NCI-H2227 treated with DMSO at 0.1 percent for 48 hours (cell line): ENCODE data around the gene ZNF511.

Experiments used
- DNase-seq: peaks from one replicate; lab custom pipeline; 2025; lab: John Stamatoyannopoulos, UW

Gene ZNF511

DNA sequence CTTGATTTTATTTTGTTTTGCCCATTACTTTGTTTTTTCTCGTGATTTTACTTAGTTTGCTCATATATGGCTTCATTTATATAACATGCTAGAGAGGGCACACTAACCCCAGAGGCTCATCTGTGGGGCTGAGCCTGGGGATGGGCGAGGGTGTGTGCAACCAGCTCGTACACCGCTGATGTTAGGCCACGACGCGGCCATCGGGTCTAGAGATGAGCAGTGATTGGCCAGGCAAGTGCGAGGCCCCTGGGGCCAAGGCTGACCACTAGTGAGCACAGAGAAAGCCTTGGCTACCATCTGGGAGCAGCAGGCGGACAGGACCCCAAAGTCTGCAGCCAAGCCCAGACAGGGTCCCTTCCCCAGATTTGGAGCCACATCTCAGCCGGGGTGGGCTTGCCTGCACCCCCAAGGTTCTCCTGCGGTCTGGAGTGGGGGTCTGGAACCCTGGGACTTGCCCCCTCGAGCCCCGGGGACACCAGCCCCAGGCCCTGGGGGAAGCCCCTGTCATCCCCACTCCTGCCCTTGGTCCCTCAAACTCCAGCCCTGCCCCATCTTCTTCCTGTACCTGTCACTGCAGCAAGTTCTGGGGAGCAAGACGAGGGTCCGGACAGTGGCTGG, 45.4 kb downstream of the ZNF511 start:
- no peak for DNase-seq

DNA sequence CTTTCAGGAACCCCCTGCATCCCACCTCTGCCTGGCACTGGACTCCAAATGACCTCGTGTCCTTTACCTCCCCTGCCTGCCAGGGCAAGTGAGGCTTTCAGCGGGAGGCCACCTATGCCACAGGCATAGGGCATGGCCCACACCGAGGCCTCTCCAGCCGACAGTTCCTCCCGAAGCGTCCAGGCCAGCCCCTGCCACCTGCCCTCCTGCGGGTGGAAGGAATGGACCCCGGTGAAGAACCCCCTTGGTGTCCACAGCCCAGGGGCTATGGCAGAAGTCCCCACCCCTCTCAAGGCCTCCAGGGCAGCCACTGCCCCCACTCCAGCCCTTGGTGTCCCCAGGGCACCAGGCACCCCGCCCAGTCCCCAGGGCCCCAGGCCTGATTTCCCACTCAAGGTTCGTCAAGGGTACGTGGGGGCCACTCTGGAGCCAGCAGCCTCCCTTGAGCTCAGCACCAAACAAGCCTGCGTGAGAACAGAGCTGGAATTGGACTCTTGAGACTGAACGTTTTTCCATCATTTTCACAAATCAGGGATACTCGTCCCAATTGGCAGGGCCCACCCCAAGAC, 46.0 kb downstream of the ZNF511 start:
- DNase-seq: no peak

DNA sequence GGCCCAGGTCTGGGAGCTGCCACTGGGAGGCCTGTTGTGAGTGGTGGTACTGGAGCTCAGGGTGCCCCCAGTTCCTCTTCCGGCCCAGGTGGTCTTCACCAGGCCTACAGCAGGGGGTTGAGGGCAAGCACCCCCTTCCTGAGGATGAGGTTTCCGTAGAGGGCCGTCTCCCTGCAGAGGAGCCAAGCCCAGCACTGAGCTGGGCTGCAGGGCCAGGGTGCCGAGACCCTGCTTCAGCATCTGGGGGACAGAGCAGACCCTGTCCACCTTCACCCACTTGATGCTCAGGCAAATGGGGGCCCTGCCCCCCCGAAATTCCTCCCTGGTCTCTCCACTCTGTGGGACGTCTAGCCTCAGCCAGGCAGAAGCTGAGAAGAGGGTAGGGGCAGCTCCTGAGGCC, 46.6 kb downstream of the ZNF511 start:
- DNase-seq: no peak

DNA sequence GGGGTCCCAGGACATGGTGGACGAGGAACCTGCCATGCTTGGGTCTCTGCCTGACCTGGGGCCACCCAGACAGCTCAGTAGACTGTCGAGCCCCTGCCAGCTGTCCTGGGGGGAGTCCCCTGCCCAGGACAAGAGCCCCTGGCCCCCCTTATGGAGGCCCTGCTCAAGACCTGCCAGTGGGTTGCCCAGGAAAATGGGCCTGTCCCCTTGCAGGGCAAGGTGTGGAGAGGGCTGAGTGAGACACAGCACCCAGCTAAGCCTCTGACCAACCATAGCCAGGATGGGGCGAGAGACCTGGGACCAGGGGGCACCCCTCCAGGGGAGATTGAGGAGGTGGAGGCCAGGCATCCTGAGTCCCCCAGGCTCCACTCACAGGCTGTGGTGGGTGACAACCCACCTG, 47.3 kb downstream of the ZNF511 start:
- DNase-seq: no peak

DNA sequence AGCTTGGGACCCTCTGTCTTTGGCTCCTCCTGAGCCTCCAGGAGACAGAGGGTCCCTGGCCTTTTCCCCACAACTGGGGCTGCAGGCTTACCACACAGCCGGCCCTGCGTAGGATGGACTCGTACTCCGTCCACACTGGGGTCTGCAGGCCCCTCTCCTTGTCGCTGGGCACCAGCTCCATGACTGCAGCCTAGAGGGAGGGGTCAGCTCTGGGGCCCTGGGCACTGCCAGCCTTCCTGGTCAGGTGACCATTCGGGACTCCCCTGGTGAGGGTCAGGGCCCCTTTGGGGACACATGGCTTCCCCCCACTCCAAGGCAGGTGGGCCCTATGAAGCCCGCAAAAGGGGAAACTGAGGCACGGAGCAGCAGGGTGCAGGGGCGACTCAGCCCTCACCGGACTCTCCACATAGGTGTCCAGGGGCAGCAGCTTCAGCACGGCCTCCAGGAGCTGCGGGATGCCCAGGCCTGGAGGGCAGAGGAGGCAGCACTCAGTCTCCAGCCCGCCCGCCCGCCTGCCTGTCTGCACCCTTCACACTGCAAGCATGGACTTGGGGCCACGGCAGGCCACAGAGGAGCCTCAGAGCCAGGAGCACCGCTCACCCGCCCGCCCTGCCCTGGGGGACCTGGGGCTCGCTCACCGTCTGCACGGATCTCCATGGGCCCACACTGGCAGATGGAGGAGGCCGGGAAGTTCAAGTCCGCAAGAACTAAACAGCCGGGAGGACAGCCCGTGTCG, 48.0 kb downstream of the ZNF511 start:
- no peak for DNase-seq

DNA sequence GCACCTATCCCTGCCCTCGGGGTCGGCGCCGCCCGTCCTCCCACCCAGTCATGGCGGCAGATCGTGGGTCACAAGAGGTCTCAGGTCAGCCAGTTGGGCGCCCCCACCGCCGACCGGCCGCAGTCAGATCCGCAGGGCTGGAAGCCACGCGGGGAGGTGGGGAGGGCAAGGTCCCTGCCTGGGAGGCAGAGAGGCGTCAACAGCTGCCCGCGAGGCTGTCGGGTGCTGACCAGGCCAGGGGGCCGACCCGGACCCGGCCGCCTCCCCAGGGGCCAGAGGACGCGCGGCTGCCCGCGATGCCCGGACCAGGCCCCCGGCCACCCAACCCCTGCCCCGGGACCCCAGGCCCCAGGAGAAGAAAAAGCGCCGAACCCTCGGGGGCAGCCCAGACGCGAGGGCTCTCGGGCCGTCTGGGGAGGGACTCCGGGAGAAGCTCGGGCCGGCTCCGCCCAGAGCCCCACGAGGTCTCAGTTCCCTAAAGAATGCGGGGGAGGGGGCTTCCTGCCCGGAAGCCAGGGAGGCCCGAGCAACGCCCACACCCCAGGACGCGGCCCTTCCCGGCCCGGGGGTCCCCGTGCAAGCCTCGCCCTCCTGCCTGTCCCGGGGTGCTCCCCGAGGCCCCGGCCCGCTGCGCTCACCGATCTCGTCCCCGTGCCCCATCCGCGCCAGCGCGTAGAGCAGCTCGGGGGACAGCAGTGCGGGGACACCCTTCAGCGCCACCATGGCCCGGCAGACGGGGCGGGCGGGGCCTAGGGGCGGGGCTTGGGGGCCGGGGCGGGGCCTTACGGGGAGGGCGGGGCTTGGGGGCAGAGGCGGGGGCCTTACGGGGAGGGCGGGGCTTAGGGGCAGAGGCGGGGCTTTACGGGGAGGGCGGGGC, 48.8 kb downstream of the ZNF511 start, which contains the start of gene FUOM:
Gene FUOM (minus strand): TSS at position 735 of the 877 bp plus-strand sequence. CDS start 12 bp downstream, at position 723.
- DNase-seq: peak; percentile 1

DNA sequence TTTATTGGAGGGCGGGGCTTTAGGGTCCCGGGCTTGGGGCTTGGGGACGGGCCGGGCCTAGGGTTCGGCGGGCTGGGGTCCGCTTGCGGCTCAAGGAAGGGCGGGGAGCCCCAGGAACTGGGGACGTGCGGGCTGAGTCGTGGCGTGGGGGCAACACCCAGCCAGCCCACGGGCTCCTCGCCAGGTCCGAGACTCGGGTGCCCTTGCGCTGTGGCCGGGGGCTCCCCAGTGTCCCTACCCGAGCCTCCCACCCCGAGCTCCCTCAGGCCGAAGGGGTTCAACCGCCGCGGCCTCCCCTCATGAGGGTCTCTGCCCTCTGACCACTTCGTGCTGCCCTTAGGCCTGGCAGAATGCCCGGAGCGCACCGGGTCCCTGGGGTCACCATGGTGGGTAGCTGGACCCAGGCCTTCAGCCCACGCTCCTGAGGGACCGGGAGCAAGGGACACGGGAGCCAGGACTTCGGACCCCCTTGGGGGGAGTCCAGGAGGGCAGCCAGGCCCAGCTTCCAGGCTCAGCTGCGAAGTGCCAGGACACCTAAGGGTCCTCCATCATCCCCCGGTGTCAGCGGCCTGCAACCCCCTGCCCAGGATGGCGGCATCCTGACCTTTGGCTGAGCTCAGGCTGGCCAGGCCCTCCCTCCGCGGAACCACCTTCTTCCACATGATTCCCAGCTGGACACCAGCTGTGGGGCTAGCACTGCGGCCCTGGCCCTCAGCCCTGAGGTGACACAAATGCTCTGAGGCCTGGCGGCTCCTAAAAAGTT, 49.6 kb downstream of the ZNF511 start:
- no peak for DNase-seq

DNA sequence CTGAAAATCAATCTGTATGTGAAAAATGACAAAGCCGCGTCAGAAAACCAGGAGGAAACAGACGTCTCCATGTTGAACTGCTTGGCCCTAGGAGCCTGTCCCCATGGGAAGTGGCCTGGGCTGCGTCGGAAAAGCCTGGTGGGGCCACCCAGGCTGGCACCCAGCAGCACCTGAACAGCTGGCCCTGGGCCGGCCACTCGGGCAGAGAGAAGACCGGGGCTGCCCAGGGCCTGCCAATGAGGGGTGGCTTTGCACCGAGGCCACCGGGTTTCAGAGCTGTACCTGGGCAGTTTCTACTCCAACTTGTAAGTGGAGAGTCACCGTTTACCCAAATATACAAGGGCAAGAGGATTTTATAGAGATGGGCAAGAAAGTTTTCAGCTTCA, 50.2 kb downstream of the ZNF511 start:
- no peak for DNase-seq

DNA sequence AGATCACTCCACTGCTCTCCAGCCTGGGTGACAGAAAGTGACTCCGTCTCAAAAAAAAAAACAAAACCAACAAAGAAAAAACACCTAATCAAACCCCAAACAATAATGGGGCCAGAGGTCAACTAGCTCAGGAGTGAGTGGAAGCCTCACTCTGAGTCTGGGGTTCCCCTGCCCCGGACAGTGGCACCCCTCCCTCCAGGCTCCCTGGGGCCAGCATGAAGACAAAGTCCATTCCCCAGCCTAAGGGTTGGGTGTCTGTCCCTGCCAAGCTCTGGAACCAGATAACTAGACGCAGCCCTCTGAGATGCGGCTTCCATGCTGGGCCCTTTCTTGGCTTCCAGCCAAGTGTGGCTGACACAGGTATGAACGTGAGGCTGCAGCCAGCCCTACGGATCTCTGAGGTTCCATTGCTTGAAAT, 50.8 kb downstream of the ZNF511 start:
- DNase-seq: peak; percentile 11

DNA sequence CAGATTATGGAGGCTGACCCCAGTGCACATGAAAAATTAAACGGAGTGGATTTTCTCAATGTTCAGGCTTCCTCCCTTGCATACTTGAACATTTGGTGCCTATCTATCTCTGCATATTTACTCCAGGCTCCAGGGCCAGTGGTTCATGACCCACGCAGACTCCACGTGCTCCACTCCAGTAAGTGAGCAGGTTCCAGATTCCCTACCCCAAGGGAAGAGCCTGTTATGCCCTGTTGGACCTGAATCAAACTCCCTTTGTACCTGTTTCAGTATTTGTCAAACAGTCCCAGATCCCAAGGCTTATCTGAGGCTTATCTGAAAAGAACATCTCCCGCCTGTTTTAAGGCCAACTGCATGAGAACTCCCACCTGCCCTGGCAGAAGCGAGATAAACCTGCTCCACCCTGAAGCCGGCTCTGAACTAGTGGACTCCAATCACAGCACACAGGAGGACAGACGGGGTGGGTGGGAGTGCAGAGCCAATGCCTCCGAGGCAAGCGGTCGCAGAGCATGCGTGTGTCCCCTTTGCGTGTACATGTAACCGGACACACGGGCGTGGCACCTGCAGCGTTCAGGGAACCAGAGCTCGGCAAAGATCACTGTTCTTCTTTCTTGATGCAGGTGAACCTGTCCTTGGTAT, 51.4 kb downstream of the ZNF511 start:
- no peak for DNase-seq

DNA sequence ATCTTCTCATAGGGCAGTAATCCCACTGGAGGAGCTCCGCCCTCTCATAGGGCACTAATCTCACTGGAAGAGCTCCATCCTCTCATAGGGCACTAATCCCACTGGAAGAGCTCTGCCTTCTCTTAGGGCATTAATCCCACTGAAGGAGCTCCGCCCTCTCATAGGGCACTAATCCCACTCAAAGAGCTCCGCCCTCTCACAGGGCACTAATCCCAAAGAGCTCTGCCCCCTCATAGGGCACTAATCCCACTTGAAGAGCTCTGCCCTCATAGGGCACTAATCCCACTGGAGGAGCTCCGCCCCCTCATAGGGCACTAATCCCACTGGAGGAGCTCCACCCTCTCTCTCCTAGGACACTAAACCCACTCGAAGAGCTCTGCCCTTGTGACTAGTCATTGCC, 52.5 kb downstream of the ZNF511 start:
- DNase-seq: no peak

DNA sequence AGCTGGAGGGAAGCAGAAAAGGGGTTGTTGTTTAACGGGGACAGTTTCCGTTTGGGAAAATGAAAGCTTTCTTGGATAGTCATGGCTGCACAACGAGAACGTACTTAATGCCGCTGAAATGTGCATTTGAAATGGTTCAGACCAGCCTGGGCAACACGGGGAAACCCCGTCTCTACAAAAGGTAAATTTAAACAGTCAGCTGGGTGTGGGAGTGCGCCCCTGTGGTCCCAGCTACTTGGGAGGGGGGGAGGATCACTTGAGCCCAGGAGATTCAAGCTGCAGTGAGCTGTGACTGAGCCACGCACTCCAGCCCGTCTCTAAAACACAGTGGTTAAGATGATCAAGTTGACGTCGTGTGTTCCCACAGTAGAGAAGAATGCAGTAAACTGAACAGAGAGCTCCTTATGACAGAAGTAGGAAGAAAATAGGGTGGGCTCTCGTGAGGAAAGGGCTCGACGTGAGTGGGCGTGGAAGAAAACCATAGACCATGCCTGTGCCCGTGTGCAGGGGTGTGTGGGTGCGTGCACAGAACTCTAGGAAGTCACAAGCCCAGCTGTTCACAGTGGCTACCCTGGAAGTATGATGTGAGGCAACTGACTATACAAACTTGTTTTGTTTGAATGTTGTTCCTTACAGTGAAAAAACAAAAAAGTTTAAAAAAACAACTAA, 53.2 kb downstream of the ZNF511 start:
- DNase-seq: no peak
